ENCODE data around the gene MRAP2. TPM values are rescaled to one million over a fixed set of nuclear protein-coding genes. Genes with fewer than 3 reads are reported as not detected.

MRAP2 gene
- total RNA-seq, 2 experiments from 2014 or later = not detected

DNA sequence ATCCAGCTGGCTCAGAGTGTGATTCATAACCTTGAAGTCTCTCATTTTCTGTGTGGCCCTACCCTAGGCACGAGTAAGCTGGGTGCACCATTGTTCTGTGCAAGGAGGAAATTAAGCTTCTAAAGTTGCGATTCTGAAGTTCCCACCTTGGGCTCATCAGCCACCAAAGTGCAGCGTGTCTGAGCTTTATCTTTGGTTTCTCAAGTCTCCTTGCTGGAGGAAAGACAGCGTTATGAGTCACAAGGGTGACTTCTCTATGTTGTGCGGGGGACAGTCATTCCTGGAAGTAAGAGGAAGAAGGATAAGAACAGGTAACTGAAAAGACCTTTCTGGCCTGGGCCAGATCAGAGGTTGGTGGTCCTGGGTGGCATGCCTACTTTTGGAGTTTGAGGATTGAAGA lies 16.8 kb downstream of the MRAP2 start:
- H2AFZ ChIP-seq (ENCODE audit: low read length) = no peak overlapping the region
- intact Hi-C loops (cut with micrococcal nuclease; ENCODE audit: unreplicated experiment) = no loop called here
- BruUV-seq (replicated peaks) = no TSS peak
- no peaks in the 10 kb centered on the region for H3K79me2 ChIP-seq (ENCODE audit: insufficient read depth, low read depth, low read length)
- no peak for DNase-seq (ENCODE audit: low spot score)
- no peaks in the 10 kb centered on the region for H3K4me1 ChIP-seq (ENCODE audit: insufficient read depth, low read length, poor library complexity, severe bottlenecking)
- H3K9me3 ChIP-seq (ENCODE audit: low read length) = no peaks in the 10 kb centered on the region
- H4K20me1 ChIP-seq (ENCODE audit: insufficient read depth, low read length) = no peaks in the 10 kb centered on the region
- ChIA-PET POLR2A (interaction anchor here (0.6 kb wide), 1 partner anchor 286 kb away, joined by 3 read pairs; no protein-coding TSS in a partner anchor), CTCF (ENCODE audit: unreplicated experiment) (no interaction called here)
- H3K9me2 ChIP-seq (ENCODE audit: insufficient read depth, low read length) = no peaks in the 10 kb centered on the region
- TF ChIP-seq, protein P1, sequence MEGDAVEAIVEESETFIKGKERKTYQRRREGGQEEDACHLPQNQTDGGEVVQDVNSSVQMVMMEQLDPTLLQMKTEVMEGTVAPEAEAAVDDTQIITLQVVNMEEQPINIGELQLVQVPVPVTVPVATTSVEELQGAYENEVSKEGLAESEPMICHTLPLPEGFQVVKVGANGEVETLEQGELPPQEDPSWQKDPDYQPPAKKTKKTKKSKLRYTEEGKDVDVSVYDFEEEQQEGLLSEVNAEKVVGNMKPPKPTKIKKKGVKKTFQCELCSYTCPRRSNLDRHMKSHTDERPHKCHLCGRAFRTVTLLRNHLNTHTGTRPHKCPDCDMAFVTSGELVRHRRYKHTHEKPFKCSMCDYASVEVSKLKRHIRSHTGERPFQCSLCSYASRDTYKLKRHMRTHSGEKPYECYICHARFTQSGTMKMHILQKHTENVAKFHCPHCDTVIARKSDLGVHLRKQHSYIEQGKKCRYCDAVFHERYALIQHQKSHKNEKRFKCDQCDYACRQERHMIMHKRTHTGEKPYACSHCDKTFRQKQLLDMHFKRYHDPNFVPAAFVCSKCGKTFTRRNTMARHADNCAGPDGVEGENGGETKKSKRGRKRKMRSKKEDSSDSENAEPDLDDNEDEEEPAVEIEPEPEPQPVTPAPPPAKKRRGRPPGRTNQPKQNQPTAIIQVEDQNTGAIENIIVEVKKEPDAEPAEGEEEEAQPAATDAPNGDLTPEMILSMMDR (conservative IDR thresholded peaks at IDR 0.05; ENCODE audit: low read length) = no peak
- no peak for TF ChIP-seq EZH2phosphoT487 (IDR thresholded peaks at IDR 0.05; ENCODE audit: borderline replicate concordance, low read depth, low read length)
- H3K27ac ChIP-seq (ENCODE audit: low read depth, low read length, poor library complexity, severe bottlenecking) = no peak overlapping the region
- H3K4me3 ChIP-seq (ENCODE audit: low read depth, low read length, poor library complexity, severe bottlenecking) = no peak overlapping the region
- no peaks in the 10 kb centered on the region for H3K36me3 ChIP-seq (ENCODE audit: insufficient read depth, low read length)
- H3K4me2 ChIP-seq (ENCODE audit: low read length) = no peak overlapping the region

DNA sequence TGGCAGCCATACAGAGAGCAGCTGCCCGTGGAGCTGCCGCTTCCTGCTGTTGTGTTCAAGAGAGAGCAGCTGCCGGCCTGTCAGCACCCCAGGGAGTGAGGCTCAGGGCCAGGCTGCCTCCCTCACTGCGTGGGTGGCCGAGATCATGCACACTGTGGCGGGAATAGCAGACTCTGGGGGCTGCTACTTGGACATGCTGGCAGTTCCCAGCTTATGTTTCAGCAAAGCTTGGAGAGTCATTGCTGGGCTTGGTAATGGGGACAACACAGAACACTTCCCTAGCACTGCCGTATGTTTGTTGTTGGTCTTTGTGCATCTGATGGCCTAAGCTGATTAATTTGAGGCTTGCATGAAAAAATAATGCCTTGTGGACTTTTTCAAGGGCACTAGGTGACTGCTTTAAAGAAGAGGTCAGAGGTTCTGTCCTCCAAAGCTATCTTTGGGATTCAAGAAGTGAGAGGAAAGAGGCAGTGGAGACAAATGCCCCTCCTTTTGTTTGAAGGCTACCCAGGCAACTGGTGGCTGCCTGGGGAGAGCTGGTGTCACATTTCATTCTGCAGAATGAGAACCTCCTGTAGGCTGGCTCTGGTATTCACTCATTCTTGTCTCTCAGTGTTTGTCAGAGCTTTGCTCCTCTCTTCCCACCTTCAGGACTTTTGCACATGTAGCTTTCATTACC lies 18.8 kb downstream of the MRAP2 start:
- Histone ChIP-seq H3K79me2 (ENCODE audit: insufficient read depth, low read depth, low read length) (no peaks in the 10 kb centered on the region), H3K36me3 (ENCODE audit: insufficient read depth, low read length) (no peaks in the 10 kb centered on the region), H4K20me1 (ENCODE audit: insufficient read depth, low read length) (no peaks in the 10 kb centered on the region), H3K4me2 (ENCODE audit: low read length) (no peak overlapping the region), H3K4me3 (ENCODE audit: low read depth, low read length, poor library complexity, severe bottlenecking) (no peak overlapping the region), H2AFZ (ENCODE audit: low read length) (no peak overlapping the region), H3K27ac (ENCODE audit: low read depth, low read length, poor library complexity, severe bottlenecking) (no peak overlapping the region), H3K4me1 (ENCODE audit: insufficient read depth, low read length, poor library complexity, severe bottlenecking) (no peaks in the 10 kb centered on the region), H3K9me2 (ENCODE audit: insufficient read depth, low read length) (no peaks in the 10 kb centered on the region), H3K9me3 (ENCODE audit: low read length) (no peaks in the 10 kb centered on the region)
- no peak for TF ChIP-seq EZH2phosphoT487 (IDR thresholded peaks at IDR 0.05; ENCODE audit: borderline replicate concordance, low read depth, low read length)
- TF ChIP-seq, protein P1 (conservative IDR thresholded peaks at IDR 0.05; ENCODE audit: low read length) = no peak
- no TSS peak for BruUV-seq (replicated peaks)
- ChIA-PET POLR2A (no interaction called here), CTCF (ENCODE audit: unreplicated experiment) (no interaction called here)
- no peak for DNase-seq (ENCODE audit: low spot score)
- intact Hi-C loops (cut with micrococcal nuclease; ENCODE audit: unreplicated experiment) = no loop called here

DNA sequence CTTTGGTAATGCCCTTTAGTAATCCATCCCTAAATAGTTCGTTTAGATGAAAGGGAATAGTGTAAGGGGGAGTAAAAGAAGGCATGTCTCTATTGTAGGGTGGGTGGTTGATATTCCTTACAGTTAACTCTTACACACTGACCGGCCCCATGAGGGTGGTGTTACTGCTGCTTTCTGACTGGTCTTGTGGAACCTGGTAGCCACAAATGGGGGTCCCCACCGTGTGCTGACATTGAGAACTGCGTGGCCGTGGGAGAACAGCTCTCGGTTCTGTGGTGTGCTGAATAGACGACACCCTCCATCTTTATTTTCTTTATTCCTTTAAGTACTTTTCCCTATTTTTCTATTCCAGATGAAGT lies 19.3 kb downstream of the MRAP2 start:
- no peaks in the 10 kb centered on the region for H3K36me3 ChIP-seq (ENCODE audit: insufficient read depth, low read length)
- BruUV-seq (replicated peaks) = no TSS peak
- intact Hi-C loops (cut with micrococcal nuclease; ENCODE audit: unreplicated experiment) = no loop called here
- H3K27ac ChIP-seq (ENCODE audit: low read depth, low read length, poor library complexity, severe bottlenecking) = no peak overlapping the region
- no peak for DNase-seq (ENCODE audit: low spot score)
- H3K4me2 ChIP-seq (ENCODE audit: low read length) = no peak overlapping the region
- no peak overlapping the region for H2AFZ ChIP-seq (ENCODE audit: low read length)
- no peaks in the 10 kb centered on the region for H4K20me1 ChIP-seq (ENCODE audit: insufficient read depth, low read length)
- H3K9me3 ChIP-seq (ENCODE audit: low read length) = no peaks in the 10 kb centered on the region
- CTCF ChIA-PET (ENCODE audit: unreplicated experiment) = no interaction called here
- no peaks in the 10 kb centered on the region for H3K9me2 ChIP-seq (ENCODE audit: insufficient read depth, low read length)
- POLR2A ChIA-PET = no interaction called here
- no peak overlapping the region for H3K4me3 ChIP-seq (ENCODE audit: low read depth, low read length, poor library complexity, severe bottlenecking)
- TF ChIP-seq, protein P1 (conservative IDR thresholded peaks at IDR 0.05; ENCODE audit: low read length) = no peak
- no peak for TF ChIP-seq EZH2phosphoT487 (IDR thresholded peaks at IDR 0.05; ENCODE audit: borderline replicate concordance, low read depth, low read length)
- H3K4me1 ChIP-seq (ENCODE audit: insufficient read depth, low read length, poor library complexity, severe bottlenecking) = no peaks in the 10 kb centered on the region
- no peaks in the 10 kb centered on the region for H3K79me2 ChIP-seq (ENCODE audit: insufficient read depth, low read depth, low read length)

Measured in OCI-LY7 (cell line).